ENCODE results near the gene RBMS1. TPM values are rescaled to one million over a fixed set of nuclear protein-coding genes. Genes with fewer than 3 reads are reported as not detected.

RBMS1 gene
- total and polyA plus RNA-seq, 2 of the 4 experiments (the other 2 are of a cell fraction): 43.5 to 64.9 TPM

- Histone ChIP-seq H2AK9ac (replicated peaks; ENCODE audit: low read depth, low read length, poor library complexity) (no peak overlapping the region), H3K4ac (ENCODE audit: low read depth, low read length) (no peak overlapping the region), H2BK5ac (ENCODE audit: low read depth, low read length, poor library complexity, severe bottlenecking) (peak overlapping the region; percentile 47), H3K9ac (ENCODE audit: low read depth, low read length) (no peak overlapping the region), H4K20me1 (ENCODE audit: insufficient read depth, low read length) (peaks cover 67% of the 10 kb centered on the region), H3K27me3 (ENCODE audit: control insufficient read depth, insufficient read depth, low read length) (no peaks in the 10 kb centered on the region), H3K79me1 (ENCODE audit: low read depth in 1 of 2, low read length in 2 of 2) (peaks cover 5 to 68% of the 10 kb centered on the region in 2 experiments; a peak in 2 of 4 replicates), H3K4me1 (ENCODE audit: control insufficient read depth, insufficient read depth, low read length) (peaks cover 30% of the 10 kb centered on the region), H2BK15ac (ENCODE audit: low read depth, low read length) (no peak overlapping the region), H4K5ac (ENCODE audit: low read depth, low read length) (no peak overlapping the region), H3K4me3 (ENCODE audit: insufficient read depth, low read depth, low read length) (no peak overlapping the region), H3K9me3 (ENCODE audit: control insufficient read depth, insufficient read depth, low read length) (no peaks in the 10 kb centered on the region), H3K27ac (ENCODE audit: insufficient read depth, low read length) (no peak overlapping the region), H2AFZ (replicated peaks; ENCODE audit: low read length, poor library complexity) (no peak overlapping the region), H3K18ac (ENCODE audit: low read depth, low read length) (no peak overlapping the region), H3K9me1 (ENCODE audit: insufficient read depth, low read length) (peaks cover 25% of the 10 kb centered on the region), H3K36me3 (ENCODE audit: control insufficient read depth, insufficient read depth, low read length) (peaks cover 7% of the 10 kb centered on the region), H3K4me2 (ENCODE audit: low read depth, low read length) (no peak overlapping the region), H3K23ac (ENCODE audit: low read depth, low read length) (no peak overlapping the region), H4K91ac (ENCODE audit: insufficient read depth, low read depth, low read length) (no peak overlapping the region), H2AK5ac (ENCODE audit: low read depth, low read length) (no peak overlapping the region), H3K14ac (replicated peaks; ENCODE audit: low read depth, low read length) (no peak overlapping the region), H2BK120ac (ENCODE audit: low read depth, low read length) (no peak overlapping the region), H3K56ac (ENCODE audit: extremely low read depth, insufficient read depth, low read length) (no peak overlapping the region), H4K8ac (ENCODE audit: low read depth in 2 of 2, low read length in 2 of 2) (no peak overlapping the region; a peak in 1 of 4 replicates), H2BK20ac (ENCODE audit: low read depth, low read length) (no peak overlapping the region)
- WGBS, 2 experiments (ENCODE audit: extremely low coverage in 2 of 2, insufficient read length in 1 of 2): no CpG with 5 or more reads among the region's 1 CpG
- POLR2A ChIA-PET (ENCODE audit: unreplicated experiment): no interaction called here
- ATAC-seq (ENCODE audit: low read depth) (no peak), DNase-seq (no peak)
- intact Hi-C loops (cut with micrococcal nuclease) (no loop called here), dilution Hi-C loops (cut with HindIII; ENCODE audit: low sequenced_read_pairs, unreplicated experiment) (no loop called here), in situ Hi-C loops (cut with MboI; ENCODE audit: low sequenced_read_pairs) (no loop called here)
- CTCF ChIA-PET: interaction anchor here (0.7 kb wide), 1 partner anchor 35 kb away, joined by 7 read pairs; no protein-coding TSS in a partner anchor
- no peak for TF ChIP-seq SMC3 (IDR thresholded peaks at IDR 0.05; ENCODE audit: low read depth, low read length)
- TF ChIP-seq MAFK (IDR thresholded peaks at IDR 0.05; ENCODE audit: low read depth, low read length): no peak
- TF ChIP-seq NFE2L2 (IDR thresholded peaks at IDR 0.05; ENCODE audit: low read depth, low read length): no peak
- no peak for TF ChIP-seq RCOR1 (IDR thresholded peaks at IDR 0.05; ENCODE audit: insufficient replicate concordance, low read length)
- no peak for TF ChIP-seq RFX5 (IDR thresholded peaks at IDR 0.05; ENCODE audit: low read depth, low read length)
- no TSS peak for BruUV-seq (replicated peaks)
Measured at GRCh38 chr2:160394153-160394552, 99.5 kb downstream of the RBMS1 start.

Measured in IMR-90 (cell line).